Panc1 (cell line): Measurements from ENCODE around the gene CDV3.
"Not testable (repeated sequence)": the region's sequence is repeated elsewhere in the genome, so short reads cannot be mapped to it uniquely, and the experiment has no call there.

Source experiments
- CTCF ChIP-seq: fragments of 450-650 bp; IDR thresholded peaks from 2 replicates; pipeline ENCODE4 v1.5.1; 2017; ENCODE audit warnings: mild to moderate bottlenecking
- POLR2AphosphoS5 ChIP-seq: IDR thresholded peaks from 2 replicates; pipeline ENCODE4 v1.6.1; 2012; ENCODE audit warnings: mild to moderate bottlenecking, low read depth, low read length, moderate library complexity

GRCh38 chr3:133551589-133551988 lies 21.9 kb upstream of the CDV3 start:
- not testable (repeated sequence) for TF ChIP-seq CTCF, POLR2AphosphoS5
